GM10248 (cell line): ENCODE data around the gene RBBP8.

Source experiments
- CTCF ChIA-PET: fragments of 300-600 bp; sonication (Branson Sonifier 250); formaldehyde crosslinking; extraction: SDS; loops from one replicate; lab custom pipeline; 2021; ENCODE audit warnings: antibody characterized with exemption; lab: Yijun Ruan, JAX
- POLR2A ChIA-PET: fragments of 350-650 bp; sonication (Branson Sonifier 250); formaldehyde crosslinking; extraction: SDS; loops from one replicate; lab custom pipeline; 2020; ENCODE audit warnings: antibody characterized with exemption; lab: Yijun Ruan, JAX
- DNase-seq: peaks from one replicate; pipeline ENCODE4 v3.0.0; 2012; ENCODE audit errors: extremely low spot score
- CTCF ChIP-seq: IDR thresholded peaks from 2 replicates; pipeline ENCODE4 v1.5.1; 2012; ENCODE audit warnings: mild to moderate bottlenecking, low read depth; ENCODE audit errors: extremely low read depth, missing control alignments, control extremely low read depth

RBBP8 gene

GRCh38 chr18:23068570-23069310 lies 135.6 kb downstream of the RBBP8 start:
- TF ChIP-seq CTCF: no peak
- CTCF ChIA-PET: interaction anchor here (1.2 to 2.5 kb wide), 4 partner anchors 11 to 270 kb away, joined by 3 to 7 read pairs (median 3); no protein-coding TSS in a partner anchor
- DNase-seq: no peak
- POLR2A ChIA-PET: no interaction called here

GRCh38 chr18:23069481-23069880 lies 136.4 kb downstream of the RBBP8 start:
- DNase-seq: no peak
- ChIA-PET CTCF (interaction anchor here (1.2 to 2.5 kb wide), 3 partner anchors 10 to 271 kb away, joined by 3 to 7 read pairs (median 3); no protein-coding TSS in a partner anchor), POLR2A (no interaction called here)
- TF ChIP-seq CTCF: no peak

GRCh38 chr18:23069898-23070297 lies 136.8 kb downstream of the RBBP8 start:
- TF ChIP-seq CTCF: no peak
- ChIA-PET POLR2A (no interaction called here), CTCF (interaction anchor here (1.2 to 1.4 kb wide), 2 partner anchors 10 to 271 kb away, joined by 3 read pairs; no protein-coding TSS in a partner anchor)
- DNase-seq: no peak

GRCh38 chr18:23071285-23071684 lies 138.2 kb downstream of the RBBP8 start:
- DNase-seq: peak; percentile 74
- no peak for TF ChIP-seq CTCF
- POLR2A ChIA-PET: no interaction called here
- CTCF ChIA-PET: interaction anchor here (0.9 kb wide), 1 partner anchor 13 kb away, joined by 3 read pairs; no protein-coding TSS in a partner anchor

- DNase-seq: no peak
- TF ChIP-seq CTCF: no peak
- ChIA-PET POLR2A (no interaction called here), CTCF (interaction anchor here (0.9 to 1.4 kb wide), 3 partner anchors 9 to 17 kb away, joined by 3 to 4 read pairs (median 3); no protein-coding TSS in a partner anchor)
Observed at GRCh38 chr18:23072079-23072478, 139.0 kb downstream of the RBBP8 start.

GRCh38 chr18:23073996-23074606 lies 141.0 kb downstream of the RBBP8 start:
- DNase-seq: no peak
- ChIA-PET POLR2A (no interaction called here), CTCF (interaction anchor here (1.4 kb wide), 1 partner anchor 8 kb away, joined by 4 read pairs; no protein-coding TSS in a partner anchor)
- no peak for TF ChIP-seq CTCF
